ENCODE measurements around the gene GLO1. TPM values are rescaled to one million over a fixed set of nuclear protein-coding genes. Genes with fewer than 3 reads are reported as not detected.

The GLO1 gene
- total and polyA plus RNA-seq, 2 experiments from 2014 or later, result 139 to 150 TPM

DNA sequence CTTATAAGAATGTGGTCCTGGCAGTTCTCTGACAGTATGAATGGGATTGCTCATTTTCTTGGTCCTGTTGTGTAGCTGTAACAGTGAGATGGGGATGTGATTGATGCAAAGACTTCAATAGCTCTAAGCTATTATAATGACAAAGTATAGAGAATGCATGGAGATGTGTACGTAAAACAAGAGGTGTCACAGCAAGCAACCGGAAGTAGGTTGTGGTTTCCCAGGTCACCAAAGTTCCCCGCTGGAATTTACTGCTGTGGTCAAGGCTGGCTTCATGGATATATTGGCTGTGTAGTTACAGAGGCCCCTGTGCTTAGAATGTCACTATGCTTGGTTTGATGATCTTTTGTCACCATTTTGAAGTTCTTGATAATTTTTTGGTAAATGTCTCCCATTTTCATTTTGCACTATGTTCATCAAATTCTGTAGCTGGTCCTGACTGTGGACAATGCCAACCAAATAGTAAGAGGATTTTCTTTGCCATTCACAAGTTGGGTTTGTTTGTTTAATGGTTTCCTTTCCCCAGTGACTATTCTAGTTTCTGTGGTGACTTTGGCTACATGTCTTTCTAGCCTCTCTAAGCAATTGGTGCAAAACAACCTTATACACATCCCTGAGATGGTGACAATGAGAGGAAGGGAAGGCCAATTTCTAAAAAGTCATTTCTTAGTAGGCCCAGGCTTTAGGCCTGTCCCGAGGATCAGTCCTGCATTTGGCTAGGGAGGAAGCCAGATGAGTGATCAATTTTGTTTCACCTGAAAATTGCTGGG is 22.7 kb upstream of the GLO1 start:
- Histone ChIP-seq H3K79me2 (ENCODE audit: insufficient read depth) (no peaks in the 10 kb centered on the region), H3K4me2 (ENCODE audit: unreplicated experiment) (no peak overlapping the region), H3K9me2 (ENCODE audit: insufficient read depth) (no peaks in the 10 kb centered on the region), H2AFZ (no peak overlapping the region), H3K36me3 (ENCODE audit: low read depth) (no peaks in the 10 kb centered on the region), H3K9me3 (ENCODE audit: low read depth) (no peaks in the 10 kb centered on the region), H3K4me3 (no peak overlapping the region), H3F3A (ENCODE audit: insufficient read depth) (no peaks in the 10 kb centered on the region), H4K20me1 (ENCODE audit: insufficient read depth) (no peaks in the 10 kb centered on the region), H3K27ac (no peak overlapping the region), H3K4me1 (ENCODE audit: insufficient read depth) (no peaks in the 10 kb centered on the region), H3K27me3 (replicated peaks; ENCODE audit: insufficient read depth) (0 out of 2 replicates have a peak, but pooled peaks cover 5% of the 10 kb centered on the region), H3K9ac (no peak overlapping the region)
- 38 to 43% methylated on average over 4 of the region's 4 CpGs for WGBS, 2 experiments (ENCODE audit: low coverage in 1 of 2, low lambda C conversion rate in 2 of 2, missing lambda C conversion rate in 2 of 2)
- DNase-seq, result no peak
- TF ChIP-seq EZH2 (IDR thresholded peaks at IDR 0.05; ENCODE audit: insufficient read depth, poor library complexity, severe bottlenecking) (no peak), EZH2phosphoT487 (IDR thresholded peaks at IDR 0.05; ENCODE audit: insufficient read depth, low read depth) (no peak)
- in situ Hi-C loops (cut with MboI), result no loop called here

DNA sequence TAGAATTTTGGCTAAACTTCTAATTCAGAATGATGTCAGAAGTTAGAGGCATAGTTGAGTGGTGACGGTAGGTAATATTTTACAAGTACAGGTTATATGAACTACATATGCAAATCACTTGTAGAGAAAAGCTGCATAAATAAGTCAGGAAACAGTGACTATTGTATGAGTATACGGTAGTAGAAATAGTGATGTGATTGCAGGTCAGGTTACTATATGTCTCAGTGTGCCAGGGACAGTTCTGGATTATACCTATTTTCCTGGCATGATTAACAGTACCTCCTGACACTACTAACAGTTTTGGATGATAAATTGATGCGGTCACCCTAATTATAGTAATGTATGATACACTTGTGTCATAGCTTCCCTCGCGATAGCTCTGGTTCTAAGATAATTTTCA is 21.4 kb upstream of the GLO1 start:
- Histone ChIP-seq H3K9ac (no peak overlapping the region), H3K36me3 (ENCODE audit: low read depth) (no peaks in the 10 kb centered on the region), H3F3A (ENCODE audit: insufficient read depth) (no peaks in the 10 kb centered on the region), H3K27ac (no peak overlapping the region), H3K9me3 (ENCODE audit: low read depth) (no peaks in the 10 kb centered on the region), H4K20me1 (ENCODE audit: insufficient read depth) (no peaks in the 10 kb centered on the region), H2AFZ (no peak overlapping the region), H3K9me2 (ENCODE audit: insufficient read depth) (no peaks in the 10 kb centered on the region), H3K4me3 (no peak overlapping the region), H3K4me2 (ENCODE audit: unreplicated experiment) (no peak overlapping the region), H3K4me1 (ENCODE audit: insufficient read depth) (no peaks in the 10 kb centered on the region), H3K27me3 (replicated peaks; ENCODE audit: insufficient read depth) (0 out of 2 replicates have a peak, but pooled peaks cover 5% of the 10 kb centered on the region), H3K79me2 (ENCODE audit: insufficient read depth) (no peaks in the 10 kb centered on the region)
- in situ Hi-C loops (cut with MboI), result no loop called here
- WGBS, 2 experiments (ENCODE audit: low coverage in 1 of 2, low lambda C conversion rate in 2 of 2, missing lambda C conversion rate in 2 of 2), result 72% methylated on average over 5 of the region's 5 CpGs
- DNase-seq, result no peak
- TF ChIP-seq EZH2 (IDR thresholded peaks at IDR 0.05; ENCODE audit: insufficient read depth, poor library complexity, severe bottlenecking), result no peak
- TF ChIP-seq EZH2phosphoT487 (IDR thresholded peaks at IDR 0.05; ENCODE audit: insufficient read depth, low read depth), result no peak

GRCh38 chr6:38723783-38724182 is 20.8 kb upstream of the GLO1 start:
- 85 to 87% methylated on average over 5 of the region's 5 CpGs for WGBS, 2 experiments (ENCODE audit: low coverage in 1 of 2, low lambda C conversion rate in 2 of 2, missing lambda C conversion rate in 2 of 2)
- in situ Hi-C loops (cut with MboI), result no loop called here

GRCh38 chr6:38722727-38723334 is 19.9 kb upstream of the GLO1 start:
- in situ Hi-C loops (cut with MboI), result no loop called here
- no peak overlapping the region for H3K4me3 ChIP-seq
- no peak overlapping the region for H2AFZ ChIP-seq
- no peaks in the 10 kb centered on the region for H3K9me2 ChIP-seq (ENCODE audit: insufficient read depth)
- TF ChIP-seq EZH2phosphoT487 (IDR thresholded peaks at IDR 0.05; ENCODE audit: insufficient read depth, low read depth) (no peak), EZH2 (IDR thresholded peaks at IDR 0.05; ENCODE audit: insufficient read depth, poor library complexity, severe bottlenecking) (no peak)
- H3K4me2 ChIP-seq (ENCODE audit: unreplicated experiment), result no peak overlapping the region
- H3K27me3 ChIP-seq (replicated peaks; ENCODE audit: insufficient read depth), result 0 out of 2 replicates have a peak, but pooled peaks cover 5% of the 10 kb centered on the region
- H3K9ac ChIP-seq, result no peak overlapping the region
- no peaks in the 10 kb centered on the region for H3K36me3 ChIP-seq (ENCODE audit: low read depth)
- H3K27ac ChIP-seq, result no peak overlapping the region
- H3K79me2 ChIP-seq (ENCODE audit: insufficient read depth), result no peaks in the 10 kb centered on the region
- no peaks in the 10 kb centered on the region for H3F3A ChIP-seq (ENCODE audit: insufficient read depth)
- no peaks in the 10 kb centered on the region for H3K9me3 ChIP-seq (ENCODE audit: low read depth)
- no peaks in the 10 kb centered on the region for H3K4me1 ChIP-seq (ENCODE audit: insufficient read depth)
- 81 to 84% methylated on average over 26 of the region's 26 CpGs for WGBS, 2 experiments (ENCODE audit: low coverage in 1 of 2, low lambda C conversion rate in 2 of 2, missing lambda C conversion rate in 2 of 2)
- H4K20me1 ChIP-seq (ENCODE audit: insufficient read depth), result no peaks in the 10 kb centered on the region
- no peak for DNase-seq

More at GRCh38 chr6:38723783-38724182, 20.8 kb upstream of the GLO1 start:
- H3K36me3 ChIP-seq (ENCODE audit: low read depth), result no peaks in the 10 kb centered on the region
- H3K9me3 ChIP-seq (ENCODE audit: low read depth), result no peaks in the 10 kb centered on the region
- H3K9ac ChIP-seq, result no peak overlapping the region
- no peak overlapping the region for H3K4me2 ChIP-seq (ENCODE audit: unreplicated experiment)
- no peak overlapping the region for H3K4me3 ChIP-seq
- no peaks in the 10 kb centered on the region for H3F3A ChIP-seq (ENCODE audit: insufficient read depth)
- no peak for DNase-seq
- H3K4me1 ChIP-seq (ENCODE audit: insufficient read depth), result no peaks in the 10 kb centered on the region
- no peaks in the 10 kb centered on the region for H3K9me2 ChIP-seq (ENCODE audit: insufficient read depth)
- H3K27ac ChIP-seq, result no peak overlapping the region
- H3K27me3 ChIP-seq (replicated peaks; ENCODE audit: insufficient read depth), result 0 out of 2 replicates have a peak, but pooled peaks cover 5% of the 10 kb centered on the region
- H2AFZ ChIP-seq, result no peak overlapping the region
- no peaks in the 10 kb centered on the region for H3K79me2 ChIP-seq (ENCODE audit: insufficient read depth)
- H4K20me1 ChIP-seq (ENCODE audit: insufficient read depth), result no peaks in the 10 kb centered on the region
- TF ChIP-seq EZH2phosphoT487 (IDR thresholded peaks at IDR 0.05; ENCODE audit: insufficient read depth, low read depth) (no peak), EZH2 (IDR thresholded peaks at IDR 0.05; ENCODE audit: insufficient read depth, poor library complexity, severe bottlenecking) (no peak)
